ENCODE results near the gene PEX11A.
A peak's percentile ranks its signal among the peaks of the same experiment; 100 is the strongest.

The PEX11A gene

GRCh38 chr15:89654847-89655805 lies 35.4 kb downstream of the PEX11A start, which contains the start of gene KIF7:
Gene KIF7 (minus strand): TSS chr15:89655467. CDS start chr15:89652930, 2,537 bp downstream.
- DNase-seq (ENCODE audit: low spot score) = no peak

GRCh38 chr15:89654301-89654761 lies 36.2 kb downstream of the PEX11A start:
- no peak for DNase-seq (ENCODE audit: low spot score)

- no peak for DNase-seq (ENCODE audit: low spot score)
Observed at GRCh38 chr15:89653578-89653977, 37.0 kb downstream of the PEX11A start.

GRCh38 chr15:89652666-89653065 lies 37.9 kb downstream of the PEX11A start:
- DNase-seq (ENCODE audit: low spot score) = no peak

GRCh38 chr15:89652131-89652530 lies 38.4 kb downstream of the PEX11A start:
- DNase-seq (ENCODE audit: low spot score) = no peak

- DNase-seq (ENCODE audit: low spot score) = no peak
Observed at GRCh38 chr15:89649716-89650115, 40.8 kb downstream of the PEX11A start.

- no peak for DNase-seq (ENCODE audit: low spot score)
Observed at GRCh38 chr15:89649013-89649625, 41.4 kb downstream of the PEX11A start.

GRCh38 chr15:89648106-89649012 lies 42.2 kb downstream of the PEX11A start:
- DNase-seq (ENCODE audit: low spot score) = no peak

- DNase-seq (ENCODE audit: low spot score) = peak; percentile 61
Observed at GRCh38 chr15:89647191-89647851, 43.2 kb downstream of the PEX11A start.

- no peak for DNase-seq (ENCODE audit: low spot score)
Observed at GRCh38 chr15:89646416-89647141, 44.0 kb downstream of the PEX11A start.

- no peak for DNase-seq (ENCODE audit: low spot score)
Observed at GRCh38 chr15:89645680-89646079, 44.9 kb downstream of the PEX11A start.

GRCh38 chr15:89642106-89642505 lies 48.4 kb downstream of the PEX11A start:
- DNase-seq (ENCODE audit: low spot score) = no peak

- DNase-seq (ENCODE audit: low spot score) = no peak
Observed at GRCh38 chr15:89641053-89641452, 49.5 kb downstream of the PEX11A start.

- DNase-seq (ENCODE audit: low spot score) = no peak
Observed at GRCh38 chr15:89640245-89640644, 50.3 kb downstream of the PEX11A start.

GRCh38 chr15:89633585-89633984 lies 57.0 kb downstream of the PEX11A start:
- DNase-seq (ENCODE audit: low spot score) = no peak

- no peak for DNase-seq (ENCODE audit: low spot score)
Observed at GRCh38 chr15:89632563-89633430, 57.8 kb downstream of the PEX11A start.

GRCh38 chr15:89631902-89632264 lies 58.7 kb downstream of the PEX11A start:
- DNase-seq (ENCODE audit: low spot score) = no peak
